Heart left ventricle (tissue), 13 donors: Measurements from ENCODE around the gene BBX.

ENCODE experiments used
- CTCF ChIP-seq, 12 donors: fragments of 200-600 bp; sonication (generic) in 4 of 12; IDR thresholded peaks; one replicate each; pipeline versions ENCODE4 v1.5.0 to v1.8.0; 2018 to 2022; ENCODE audit warnings: antibody characterized with exemption in 12 of 12, mild to moderate bottlenecking in 5 of 12
- POLR2A ChIP-seq, 2 donors: fragments of 450-650 bp; IDR thresholded peaks; one replicate each; pipeline ENCODE4 v1.6.1; 2017; ENCODE audit warnings: antibody characterized with exemption in 2 of 2, mild to moderate bottlenecking in 2 of 2, moderate library complexity in 2 of 2
- donor health status: ischemic (EF 13 %, LVEDD 7.1; RV severe dilation, severe dysfunction).
- donor health status: DM: no; HTN: yes; CAD: no.
- donor health status: DM: no; HTN: no; CAD: no.
- donor health status: ischemic (EF 25% LVEDD 6.9; RV normal size, moderate dysfunction).
- donor health status: ischemic (EF 25% LVEDD 5.7; RV mildly dilated, moderate dysfunction).
- donor health status: ischemic (EF 35%, LVEDD 5.7; RV mildly dilated, moderate dysfunction).
- donor health status: nonischemic (EF 11% LVEDD 7.7; RV severe dilation, severe dysfunction).
- donor health status: DM: yes; HTN: yes; CAD: no.
- donor health status: PGD.
- donor health status: ischemic (EF 29% LVEDD 5.4; RV normal size, mild dysfunction).
- donor health status: nonischemic (EF 23%, LVEDD 6.1; RV moderate dilation, normal function).

- TF ChIP-seq CTCF (IDR thresholded peaks at IDR 0.05) (no peak), POLR2A (IDR thresholded peaks at IDR 0.05) (no peak)
Observed at GRCh38 chr3:107685383-107685782, 162.6 kb downstream of the BBX start.
